HG02884 (cell line): ENCODE data around the gene SH3TC1.

Experiments used
- ATAC-seq: cut with Tn5 transposase; IDR thresholded peaks from one replicate; pipeline ENCODE4 v1.9.1; 2021; ENCODE audit warnings: mild to moderate bottlenecking, moderate library complexity; ENCODE audit not compliant: unreplicated experiment

Gene SH3TC1

DNA sequence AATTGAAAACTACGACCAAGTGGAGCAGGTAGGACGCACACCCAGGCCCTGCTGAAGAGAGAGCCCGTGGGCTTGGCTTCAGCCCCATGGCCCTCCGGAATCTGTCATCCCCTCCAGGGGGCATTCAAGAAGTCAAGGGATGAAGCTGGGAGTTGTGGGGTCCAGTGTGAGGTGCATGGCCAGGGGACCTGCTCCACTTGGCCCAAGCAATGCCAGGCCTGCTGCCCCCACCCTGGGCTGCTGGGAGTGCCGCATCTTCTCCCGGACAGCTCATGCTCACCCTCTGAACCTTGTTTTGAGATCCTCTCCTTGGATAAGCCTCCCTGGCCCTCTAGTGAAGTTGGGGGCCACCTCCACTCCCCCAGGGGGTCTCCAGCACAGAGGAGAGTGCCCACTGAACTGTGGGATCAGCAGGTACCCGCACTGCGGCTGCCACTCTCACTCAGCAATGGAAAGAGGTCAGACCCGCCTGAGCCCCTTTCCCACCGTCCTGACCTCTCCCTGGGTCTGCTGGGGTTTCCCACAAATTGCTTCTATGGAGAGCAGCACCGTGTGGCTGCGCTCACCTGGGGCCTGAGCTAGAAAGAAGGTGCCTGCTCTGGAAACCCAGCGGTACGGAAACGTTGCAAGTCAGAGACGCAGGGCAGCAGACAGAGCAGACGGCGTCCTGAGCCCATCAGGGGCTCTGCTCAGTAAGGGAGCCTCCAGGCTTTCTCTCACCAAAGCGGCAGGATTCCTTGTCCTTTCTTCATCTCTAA is 35.5 kb upstream of the SH3TC1 start:
- ATAC-seq, result no peak

DNA sequence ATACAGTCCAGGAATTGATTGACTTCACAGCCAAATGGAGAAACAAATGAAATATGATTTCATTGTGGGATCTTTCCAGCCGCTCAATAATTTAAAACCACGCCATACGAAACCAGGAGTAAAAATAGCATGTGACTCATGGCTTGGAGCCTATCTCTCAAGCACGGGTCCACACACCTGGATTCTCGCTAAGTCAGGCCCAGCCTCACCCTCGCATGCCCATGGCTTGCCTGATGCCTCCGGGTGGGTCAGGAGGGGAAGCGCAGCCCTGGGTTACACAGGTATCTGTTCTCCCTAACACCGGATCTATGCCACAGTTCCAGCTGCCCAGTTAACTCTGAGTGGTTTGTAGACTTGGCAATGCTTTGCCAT is 34.9 kb upstream of the SH3TC1 start:
- no peak for ATAC-seq

DNA sequence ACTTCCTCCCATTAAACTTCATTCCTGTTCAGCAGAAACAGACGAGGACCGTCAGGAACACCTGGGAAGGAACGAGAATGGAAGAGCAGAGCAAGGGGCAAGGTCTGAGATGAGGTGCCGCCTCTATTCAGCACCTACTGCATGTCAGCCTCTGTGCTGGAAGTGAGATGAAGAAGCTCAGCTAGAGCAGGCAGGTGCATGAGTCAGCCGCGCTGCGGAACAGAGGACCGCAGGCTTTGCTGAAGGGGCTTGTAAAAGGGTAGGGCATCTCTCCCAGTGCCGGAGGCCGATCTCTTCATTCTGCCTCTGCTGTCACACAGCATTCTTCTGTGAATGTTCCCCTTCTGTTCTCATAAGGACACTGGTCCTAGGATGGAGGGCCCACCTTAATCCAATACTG is 34.4 kb upstream of the SH3TC1 start:
- ATAC-seq, result no peak

DNA sequence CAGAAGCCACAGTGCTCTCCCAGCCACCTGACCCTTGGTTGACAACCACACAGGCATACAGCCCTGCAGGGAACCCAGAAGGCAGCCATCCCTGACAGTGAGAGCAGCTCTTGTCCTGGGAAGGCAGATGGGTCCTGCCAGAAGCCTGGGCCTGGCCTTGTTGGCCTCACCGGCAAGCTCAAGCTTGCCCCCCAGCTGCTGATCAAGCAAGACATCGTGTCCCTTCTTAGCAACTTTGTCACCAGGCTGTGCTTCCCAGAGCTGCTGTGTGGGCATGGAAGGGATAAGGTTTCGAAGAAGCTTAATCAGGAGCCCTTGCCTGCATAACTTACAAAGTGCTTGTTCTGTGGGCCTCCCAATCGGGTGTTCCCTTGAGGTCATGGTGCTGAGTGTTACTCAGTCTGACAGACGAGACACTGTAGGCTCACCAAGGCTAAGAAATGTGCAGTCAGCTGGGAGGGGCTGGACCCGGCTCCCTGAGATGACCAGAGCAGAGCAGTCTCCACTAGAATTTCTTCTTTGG is 33.7 kb upstream of the SH3TC1 start:
- ATAC-seq, result no peak

DNA sequence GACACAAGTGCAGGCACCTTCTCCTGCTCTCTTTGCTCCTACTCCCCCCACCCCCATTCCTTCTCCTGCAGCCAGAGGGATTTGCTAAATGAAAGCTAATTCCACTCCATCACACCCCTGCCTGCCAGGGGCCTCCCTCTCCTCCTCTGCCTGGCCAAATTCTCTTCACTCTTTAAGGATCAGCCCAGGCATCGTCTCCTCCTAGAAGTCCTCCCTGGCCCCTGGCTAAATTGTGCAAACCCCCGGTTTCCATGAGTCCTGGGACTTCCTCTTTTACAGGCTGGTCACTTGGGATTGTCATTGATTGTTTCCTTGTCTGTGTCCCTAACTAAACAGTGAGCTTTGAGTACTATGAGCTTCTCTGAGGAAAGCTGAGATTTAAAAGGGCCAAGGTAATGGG is 31.8 kb upstream of the SH3TC1 start:
- ATAC-seq, result no peak

DNA sequence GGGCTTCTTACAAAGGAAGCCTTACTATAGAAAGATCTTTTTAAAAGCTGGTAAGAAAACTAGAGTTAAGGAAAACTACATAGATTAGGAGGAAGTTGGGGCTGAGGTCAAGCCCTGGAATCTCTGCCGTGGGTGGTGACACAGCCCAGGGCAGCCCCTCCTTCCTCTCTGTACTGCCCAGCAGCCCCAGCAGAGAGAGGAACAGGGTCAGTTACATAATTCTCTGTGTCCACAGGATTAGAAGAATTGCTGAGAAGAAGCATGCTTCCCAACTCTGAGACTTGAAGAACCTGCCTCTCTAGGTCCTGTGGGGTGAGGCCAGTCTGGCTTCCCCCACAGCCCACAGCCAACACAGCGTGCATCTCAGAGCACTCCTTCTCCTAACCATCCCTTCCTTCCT is 31.3 kb upstream of the SH3TC1 start:
- ATAC-seq, result no peak

DNA sequence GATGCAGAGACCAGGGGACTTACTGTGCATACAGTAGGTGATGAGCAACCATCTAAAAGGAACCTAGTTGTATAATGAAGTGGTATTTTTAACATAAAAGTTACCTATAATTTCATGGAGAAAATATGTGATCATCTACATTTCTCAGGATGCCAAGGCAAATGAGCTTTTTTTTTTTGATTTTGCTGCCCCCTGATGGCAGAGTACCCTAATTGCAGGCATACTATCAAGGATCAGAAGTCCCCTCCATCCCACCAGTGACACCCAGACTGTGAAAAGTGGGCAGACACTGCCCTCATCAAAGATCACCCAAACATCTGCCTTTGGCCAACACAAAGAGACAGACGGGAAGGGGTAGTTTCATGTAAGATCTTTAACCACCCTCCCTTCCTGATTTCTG is 30.9 kb upstream of the SH3TC1 start:
- ATAC-seq, result no peak

DNA sequence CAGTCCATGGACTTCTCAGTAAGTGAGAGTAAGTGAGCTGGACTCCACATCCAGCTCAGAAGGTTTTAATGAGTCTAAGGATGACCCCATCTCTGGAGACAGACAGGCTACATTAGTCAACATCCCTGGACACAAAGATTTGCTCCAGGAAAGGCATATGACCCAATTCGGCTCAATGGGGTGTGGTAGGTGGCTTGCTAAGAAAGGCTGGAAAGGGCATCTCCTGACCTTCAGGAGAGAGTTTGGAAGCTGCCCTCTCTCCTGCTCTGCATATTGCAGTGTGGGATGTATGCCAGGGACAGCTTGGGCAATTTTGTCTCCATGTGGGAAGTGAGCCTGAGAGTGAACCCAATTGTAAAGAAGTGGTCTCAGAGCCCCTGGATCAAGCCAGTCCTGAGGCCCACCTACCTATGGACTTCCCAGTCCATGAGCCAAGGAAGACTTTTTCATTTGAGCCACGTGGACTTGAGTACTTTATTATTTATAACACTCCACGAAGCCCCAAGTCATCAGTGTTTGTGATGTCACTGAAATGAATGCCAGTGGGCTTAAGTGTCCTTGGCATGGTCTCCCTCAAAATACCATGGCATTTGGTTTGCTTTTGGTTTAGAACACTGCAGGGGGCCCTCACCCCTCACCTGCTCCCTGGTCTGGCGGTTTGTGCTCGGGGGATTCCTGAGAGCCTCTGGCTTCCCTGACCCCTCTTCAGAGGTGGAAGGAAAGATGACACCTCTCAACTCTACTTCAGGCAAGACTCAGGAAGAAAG is 30.1 kb upstream of the SH3TC1 start:
- ATAC-seq, result no peak

DNA sequence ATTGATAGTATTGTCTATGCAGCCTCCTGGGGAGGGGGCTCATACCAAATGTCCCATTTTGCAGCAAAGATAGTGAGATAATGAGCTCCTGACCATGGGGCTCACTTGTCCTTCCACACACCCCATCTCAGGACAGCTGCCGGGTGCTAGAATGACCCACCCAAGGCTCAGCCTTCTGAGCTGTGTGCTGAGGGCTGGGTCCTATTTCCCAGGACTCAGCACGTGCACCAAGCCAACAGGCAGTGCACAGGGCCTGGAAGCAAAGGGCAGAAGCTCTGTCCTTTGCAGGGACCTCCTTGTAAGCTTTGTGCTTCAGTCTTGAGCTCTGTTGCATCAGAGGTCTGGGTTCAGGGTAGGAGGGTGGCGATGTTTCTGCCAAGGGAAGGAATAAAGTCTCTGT is 29.3 kb upstream of the SH3TC1 start:
- no peak for ATAC-seq

DNA sequence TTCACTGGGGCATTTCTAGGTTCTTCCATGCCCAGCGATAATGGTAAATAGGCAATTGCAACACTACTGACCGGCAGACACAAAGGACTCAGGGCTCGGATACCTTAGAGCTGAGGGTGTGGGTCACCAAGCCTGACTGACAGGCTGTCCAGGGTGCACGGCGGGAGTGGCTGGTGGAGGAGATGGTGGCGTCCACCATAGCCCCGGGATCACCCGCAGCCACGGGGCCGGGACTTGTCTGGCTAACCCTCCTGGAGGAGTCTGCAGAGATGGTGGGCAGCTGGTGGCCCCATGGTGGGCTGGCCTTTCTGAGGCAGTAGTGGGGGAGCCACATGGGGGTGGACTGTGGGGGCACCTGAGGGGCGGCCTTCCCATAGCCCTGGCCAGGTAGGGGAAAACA is 28.7 kb upstream of the SH3TC1 start:
- ATAC-seq, result no peak

DNA sequence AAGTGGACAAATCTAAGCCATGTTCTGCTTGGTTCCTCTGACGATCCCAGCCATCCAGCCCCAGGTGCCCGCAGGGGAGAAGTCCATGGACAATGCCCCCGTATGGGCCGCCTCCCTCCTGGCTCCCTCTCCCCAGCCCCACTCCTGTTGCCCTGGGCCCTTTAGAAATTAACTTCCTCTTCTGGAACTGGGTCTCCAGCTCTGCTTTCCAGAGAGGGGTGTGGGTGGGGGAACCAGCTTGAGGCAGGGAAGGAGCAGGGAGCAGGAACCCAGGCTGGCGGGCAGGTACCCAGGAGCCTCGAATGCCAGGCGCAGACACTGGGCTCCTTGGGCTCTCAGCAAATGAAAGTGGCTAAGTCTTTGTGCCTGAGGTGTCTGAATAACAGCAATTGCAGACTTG is 27.8 kb upstream of the SH3TC1 start:
- no peak for ATAC-seq

DNA sequence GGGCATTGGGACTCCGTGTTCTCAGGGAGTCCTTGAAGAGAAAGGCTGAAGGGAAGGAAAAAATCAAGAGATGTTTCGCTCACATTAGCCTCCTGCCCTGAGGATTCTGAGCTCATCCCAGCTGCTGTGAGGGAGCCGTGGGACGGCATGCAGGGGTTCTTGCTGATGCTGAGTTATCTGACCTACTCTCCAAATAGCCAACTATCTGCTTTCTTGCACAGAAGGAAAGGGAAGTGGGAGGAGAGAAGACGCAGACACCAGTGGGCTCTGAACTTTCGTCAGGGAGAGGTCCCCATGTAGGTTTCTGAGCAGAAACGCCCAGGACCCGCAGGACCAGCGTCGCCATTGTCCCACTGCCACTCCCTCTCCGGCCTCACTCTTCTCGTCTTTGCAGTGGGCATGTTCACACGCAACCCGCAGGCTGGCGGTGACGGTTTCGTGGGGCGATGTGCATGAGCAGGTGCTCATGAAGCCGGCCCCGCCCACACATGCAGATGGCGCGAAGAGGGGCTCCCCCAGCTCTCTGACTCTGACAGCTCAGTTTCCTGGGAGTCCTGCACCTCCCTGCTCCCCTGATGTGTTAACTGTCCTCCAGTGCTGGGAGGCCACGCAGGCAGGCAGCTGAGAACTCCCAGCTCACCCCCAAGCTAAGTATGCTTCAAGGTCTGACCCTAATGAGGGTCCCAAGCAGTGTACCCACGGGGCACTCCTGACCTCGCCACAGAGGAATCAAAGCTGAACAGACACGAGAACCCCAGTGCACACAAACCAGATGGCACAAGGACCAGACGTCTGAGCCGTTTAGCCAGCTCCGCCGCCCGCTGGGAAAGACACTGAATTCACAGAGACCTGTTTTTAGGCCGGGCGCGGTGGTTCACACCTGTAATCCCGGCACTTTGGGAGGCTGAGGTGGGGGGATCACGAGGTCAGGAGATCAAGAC is 26.8 kb upstream of the SH3TC1 start:
- peak; percentile 81 for ATAC-seq

DNA sequence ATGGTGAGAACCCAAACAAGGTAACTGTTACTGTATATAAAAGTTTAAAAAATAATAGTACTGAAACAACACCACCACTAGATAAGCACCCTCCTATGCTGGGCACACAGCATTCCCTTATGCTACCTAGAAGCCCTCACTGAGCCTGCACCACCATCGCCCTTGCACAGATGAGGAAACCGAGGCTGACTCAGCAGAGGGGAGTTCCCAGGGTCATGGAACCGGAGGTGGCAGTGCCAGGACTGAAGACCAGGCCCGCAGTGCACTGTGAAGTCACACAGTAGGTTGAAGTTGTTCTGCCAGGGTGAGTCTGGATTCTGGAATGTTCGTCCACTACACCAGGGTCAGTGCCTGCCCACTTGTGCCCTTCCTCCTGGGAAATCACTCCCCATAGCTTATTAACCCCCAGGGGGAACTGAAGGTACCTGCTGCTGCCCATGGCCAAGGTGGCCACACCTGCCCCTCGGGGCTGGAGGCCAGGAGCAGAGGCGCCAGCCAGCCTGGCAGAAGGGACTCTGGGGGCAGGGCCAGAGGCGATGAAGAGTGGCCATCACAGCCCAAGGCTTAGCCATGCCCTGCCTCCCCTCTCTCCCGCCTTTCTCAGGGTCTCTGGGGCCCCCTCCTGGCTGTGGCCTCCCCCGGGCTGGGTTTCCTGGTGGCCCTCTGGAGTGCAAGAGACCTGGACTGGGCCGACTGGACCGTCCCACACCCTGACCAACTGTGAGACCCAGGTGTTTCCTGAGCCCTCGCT is 25.4 kb upstream of the SH3TC1 start:
- ATAC-seq, result no peak

DNA sequence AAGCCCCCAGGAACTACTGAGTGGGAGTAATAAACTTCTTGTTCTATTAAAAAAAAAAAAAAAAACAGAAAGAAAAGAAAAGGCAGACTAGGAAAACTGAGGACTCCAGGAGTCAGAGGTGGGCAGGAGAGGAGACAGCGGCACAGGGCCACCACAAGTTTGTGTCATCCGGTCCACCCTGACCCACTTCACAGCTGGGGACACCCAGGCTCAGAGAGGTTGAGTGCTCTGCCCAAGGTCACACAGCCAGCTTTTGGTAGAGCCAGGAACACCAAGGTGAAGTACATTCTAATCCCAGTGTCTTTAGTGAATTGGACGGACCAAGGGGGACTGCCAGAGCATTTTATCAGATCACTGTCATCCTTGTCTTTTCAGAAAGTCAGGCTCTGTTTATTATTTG is 24.1 kb upstream of the SH3TC1 start:
- no peak for ATAC-seq

DNA sequence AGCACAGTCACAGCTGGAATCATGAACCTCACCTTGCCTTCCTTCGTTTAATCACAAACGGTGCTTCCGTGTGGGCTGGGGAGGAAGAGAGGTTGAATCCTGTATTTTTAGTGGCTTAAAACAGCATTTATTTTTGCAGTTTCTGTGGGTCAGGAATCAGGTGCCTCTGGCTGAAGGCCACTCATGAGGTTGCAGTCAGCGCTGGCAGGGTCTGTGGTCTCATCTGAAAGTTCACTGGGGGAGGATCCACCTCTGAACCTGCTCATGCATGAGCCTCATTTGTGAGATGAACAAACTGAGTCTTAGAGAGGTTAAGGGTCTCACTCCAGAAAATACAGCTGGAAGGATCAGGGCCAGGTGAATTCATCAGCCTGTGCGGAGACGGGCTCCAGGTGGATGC is 23.4 kb upstream of the SH3TC1 start:
- ATAC-seq, result no peak

DNA sequence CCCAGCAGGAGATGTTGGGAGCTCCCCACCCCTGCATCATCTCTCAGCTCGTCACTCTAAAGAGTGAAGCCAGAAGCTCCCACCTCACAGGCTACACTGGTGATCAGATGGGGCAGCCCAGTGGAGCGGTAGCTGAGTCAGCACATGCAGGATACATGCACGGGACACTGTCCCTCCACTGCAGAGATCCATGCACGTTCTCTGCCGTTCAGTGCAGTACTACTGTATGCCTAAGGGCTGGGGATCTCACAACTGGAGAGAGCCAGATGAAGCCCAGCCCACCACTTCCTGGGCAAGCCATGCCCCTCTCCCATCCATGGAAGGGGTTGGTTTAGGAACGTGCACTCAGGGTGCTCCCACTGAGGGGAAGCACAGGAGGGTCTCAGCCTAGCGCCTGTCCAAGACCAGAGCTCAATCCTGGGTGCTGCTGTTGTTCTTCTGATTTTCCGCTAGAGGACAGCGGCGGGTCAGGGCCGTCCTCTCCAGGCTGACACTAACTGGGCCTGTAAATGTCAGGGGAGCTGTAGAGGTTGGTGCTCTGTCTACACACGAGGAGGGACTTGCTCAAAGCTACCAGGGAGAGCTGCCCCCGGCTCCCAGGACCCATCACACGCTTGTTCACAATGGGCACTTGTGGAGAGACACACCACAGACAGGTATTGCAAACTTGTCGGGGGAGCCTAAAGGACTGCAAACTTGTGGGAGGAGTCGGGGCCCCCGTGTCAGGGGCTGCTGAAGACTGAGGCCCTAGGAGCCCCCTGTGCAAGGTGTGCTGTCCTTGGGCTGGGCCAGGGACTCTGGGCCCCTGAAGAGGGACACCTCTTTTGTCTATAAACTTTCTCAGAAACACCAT is 22.3 kb upstream of the SH3TC1 start:
- peak; percentile 59 for ATAC-seq

DNA sequence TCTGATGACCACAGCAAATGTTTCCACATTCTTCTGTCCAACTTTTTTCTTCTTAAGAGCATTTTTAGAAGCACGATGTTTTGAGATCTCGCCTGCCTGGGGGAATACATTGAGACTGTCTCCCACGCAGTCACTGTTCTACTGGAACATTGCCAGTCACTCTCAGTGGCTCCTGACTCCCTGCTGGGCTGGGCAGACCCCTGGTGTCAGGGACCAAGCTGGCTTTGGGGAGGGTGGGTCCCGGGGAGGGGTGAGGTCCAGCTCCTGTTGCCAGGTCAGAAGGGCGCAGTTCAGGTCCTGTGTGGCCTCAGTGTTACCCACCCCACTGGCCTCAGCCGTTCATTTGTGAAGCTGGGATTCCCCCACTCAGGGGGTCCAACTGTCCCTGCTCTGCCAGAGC is 21.5 kb upstream of the SH3TC1 start:
- no peak for ATAC-seq

DNA sequence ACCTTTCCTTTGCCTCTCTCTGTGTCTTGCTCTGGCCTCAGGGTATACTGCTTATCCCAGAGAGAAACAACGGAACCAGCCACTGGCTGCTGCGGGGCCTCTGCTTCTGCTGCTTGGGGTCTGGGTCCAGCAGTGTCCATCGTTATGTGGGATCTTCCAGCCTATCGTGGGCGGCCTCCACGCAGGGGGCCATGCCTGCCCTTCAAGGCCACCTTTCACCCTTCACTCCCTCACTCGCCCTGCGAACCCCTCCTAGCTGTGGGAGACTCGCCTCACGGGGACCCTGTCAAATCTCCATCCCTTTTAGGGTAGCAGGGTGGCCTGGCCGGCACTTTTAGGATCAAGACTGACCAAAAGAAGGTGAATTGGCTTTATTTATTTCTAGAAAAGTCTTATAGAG is 21.1 kb upstream of the SH3TC1 start:
- ATAC-seq, result no peak

DNA sequence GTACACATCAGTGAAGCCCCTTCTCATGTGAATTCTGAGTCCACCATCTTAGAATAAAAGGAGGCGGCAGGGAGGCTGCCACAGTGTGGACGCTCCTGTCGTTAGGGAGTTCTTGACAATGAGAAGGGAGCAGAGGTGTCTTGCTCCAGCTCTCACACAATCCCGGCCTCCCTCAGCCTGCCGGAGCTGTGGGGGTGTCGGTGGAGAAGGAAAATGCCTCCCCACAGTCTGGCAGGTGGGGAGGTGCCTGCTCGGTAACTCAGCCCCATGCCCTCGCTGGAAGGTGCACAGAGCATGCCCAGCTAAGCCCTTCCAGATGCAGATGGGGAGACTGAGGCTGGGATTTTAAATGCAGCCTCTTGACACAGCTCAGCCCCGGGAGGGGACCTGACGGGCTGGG is 20.0 kb upstream of the SH3TC1 start:
- ATAC-seq, result no peak

DNA sequence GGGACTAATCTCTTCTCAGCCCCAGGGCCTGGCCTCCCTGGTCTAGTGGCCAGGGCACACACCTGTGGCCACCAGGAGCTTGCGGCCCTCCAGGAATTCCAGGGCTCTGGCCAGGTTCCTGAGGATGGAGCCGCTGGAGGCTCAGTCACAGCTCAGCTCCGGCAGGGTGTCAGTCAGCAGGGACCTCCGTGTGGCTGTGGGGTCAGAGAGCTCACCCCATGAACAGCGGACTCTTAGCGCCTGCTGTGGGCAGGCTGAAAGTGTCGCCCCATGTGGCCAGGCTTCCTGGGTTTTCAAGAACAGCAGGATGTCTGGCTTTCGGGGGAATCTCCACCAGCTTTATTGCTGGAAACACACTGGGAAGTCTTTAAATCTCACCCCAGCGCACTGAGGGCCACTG is 19.3 kb upstream of the SH3TC1 start:
- ATAC-seq, result no peak
